ENCODE measurements around the gene MFN2.

DNA sequence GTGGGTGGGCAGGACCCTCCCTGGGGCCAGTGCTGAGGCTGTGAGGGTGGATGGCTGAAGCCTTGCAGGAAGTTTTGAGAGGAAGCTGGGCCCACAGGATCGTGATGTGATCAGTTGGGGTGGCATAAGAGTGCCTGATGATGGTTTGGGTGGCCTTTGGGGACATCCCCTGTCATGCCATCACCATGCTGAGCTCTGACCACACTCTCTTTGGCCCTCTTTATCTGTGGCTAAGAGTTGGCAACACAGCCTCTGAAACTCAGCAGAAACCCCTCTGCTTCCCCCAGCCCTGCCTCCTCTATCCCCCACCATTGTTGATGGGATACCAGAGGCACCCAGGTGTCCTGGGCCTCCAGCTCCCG is 58.9 kb downstream of the MFN2 start:
- no peak for TF ChIP-seq POLR2A (IDR thresholded peaks at IDR 0.05)
- TF ChIP-seq, protein P1, sequence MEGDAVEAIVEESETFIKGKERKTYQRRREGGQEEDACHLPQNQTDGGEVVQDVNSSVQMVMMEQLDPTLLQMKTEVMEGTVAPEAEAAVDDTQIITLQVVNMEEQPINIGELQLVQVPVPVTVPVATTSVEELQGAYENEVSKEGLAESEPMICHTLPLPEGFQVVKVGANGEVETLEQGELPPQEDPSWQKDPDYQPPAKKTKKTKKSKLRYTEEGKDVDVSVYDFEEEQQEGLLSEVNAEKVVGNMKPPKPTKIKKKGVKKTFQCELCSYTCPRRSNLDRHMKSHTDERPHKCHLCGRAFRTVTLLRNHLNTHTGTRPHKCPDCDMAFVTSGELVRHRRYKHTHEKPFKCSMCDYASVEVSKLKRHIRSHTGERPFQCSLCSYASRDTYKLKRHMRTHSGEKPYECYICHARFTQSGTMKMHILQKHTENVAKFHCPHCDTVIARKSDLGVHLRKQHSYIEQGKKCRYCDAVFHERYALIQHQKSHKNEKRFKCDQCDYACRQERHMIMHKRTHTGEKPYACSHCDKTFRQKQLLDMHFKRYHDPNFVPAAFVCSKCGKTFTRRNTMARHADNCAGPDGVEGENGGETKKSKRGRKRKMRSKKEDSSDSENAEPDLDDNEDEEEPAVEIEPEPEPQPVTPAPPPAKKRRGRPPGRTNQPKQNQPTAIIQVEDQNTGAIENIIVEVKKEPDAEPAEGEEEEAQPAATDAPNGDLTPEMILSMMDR (IDR thresholded peaks at IDR 0.05) = no peak

Data from heart left ventricle (tissue), 13 donors.